Adrenal gland (tissue), 12 donors: ENCODE data around the gene TAS2R10. TPM values are rescaled to one million over a fixed set of nuclear protein-coding genes. Genes with fewer than 3 reads are reported as not detected.

Experiments used
- DNase-seq, 7 donors: peaks; one replicate each; pipeline ENCODE4 v3.0.0-alpha.2; 2019 to 2020
- H3K27ac ChIP-seq, 5 donors: fragments of 200-600 bp; sonication (generic) in 4 of 5; 1 replicate in 3 of 5; 2 replicates in 2 of 5; pipeline versions ENCODE4 v1.5.1 to v1.8.0; 2016 to 2020; ENCODE audit warnings: mild to moderate bottlenecking in 1 of 5
- H3K27me3 ChIP-seq: fragments of 200-600 bp; 2 replicates; pipeline ENCODE4 v1.8.0; 2021
- H3K36me3 ChIP-seq, 2 donors: fragments of 200-600 bp; replicated peaks in 1 of 2; 1 replicate in 1 of 2; 2 replicates in 1 of 2; pipeline versions ENCODE4 v1.5.1 to v1.8.0; 2018 to 2022
- H3K4me1 ChIP-seq, 2 donors: fragments of 200-600 bp; replicated peaks in 1 of 2; 1 replicate in 1 of 2; 2 replicates in 1 of 2; pipeline versions ENCODE4 v1.5.1 to v1.8.0; 2018 to 2021
- H3K4me3 ChIP-seq, 4 donors: fragments of 200-600 bp; sonication (generic) in 3 of 4; one replicate each; pipeline ENCODE4 v1.5.1; 2016 to 2018
- H3K9me3 ChIP-seq, 3 donors: fragments of 200-600 bp; sonication (generic) in 1 of 3; replicated peaks in 1 of 3; 1 replicate in 2 of 3; 2 replicates in 1 of 3; pipeline versions ENCODE4 v1.5.1 to v1.8.0; 2016 to 2021
- POLR2A ChIP-seq, 2 donors: fragments of 450-650 bp; IDR thresholded peaks; one replicate each; pipeline ENCODE4 v1.6.1; 2017; ENCODE audit warnings: antibody characterized with exemption in 2 of 2, mild to moderate bottlenecking in 2 of 2, moderate library complexity in 1 of 2
- WGBS, 4 donors: extraction: QIAGEN DNeasy Blood & Tissue Kit in 2 of 4; methylation state at CpG; one replicate each; pipeline versions ENCODE4 v1.1.5 to v1.1.7; 2013 to 2017; 5-methylcytosine and 5-hydroxymethylcytosine counted together
- intact Hi-C, 2 donors: fragments of 100-400 bp; cut with DNase I; formaldehyde crosslinking; loops; one replicate each; pipeline versions ENCODE4 v1.14.1 to v1.15.0; 2022 to 2023
- polyA plus RNA-seq, 3 donors: library from polyadenylated mRNA; stranded (reverse); fragments of 200-250 nt in 2 of 3; fragments of 350-450 nt in 1 of 3; fragmentation: Illumina TruSeq in 1 of 3; extraction: RNeasy Lipid Tissue Mini Kit (QIAGEN cat#74804) in 1 of 3; gene quantifications; one replicate each; pipeline ENCODE4 v1.2.3, GENCODE V29; 2013 to 2014
- total RNA-seq, 9 donors: library from RNA; depleted of rRNA in 4 of 9; stranded (reverse); fragments of >200 nt in 4 of 9; fragments of 120-200 nt in 1 of 9; fragmentation: NEBNext Ultra II Directional in 1 of 9; extraction: Animal tissue kit (Norgen Biotek cat#: 25700) in 1 of 9; gene quantifications; one replicate each; pipeline versions ENCODE4 v1.1.0 to v1.2.4, GENCODE V29; 2013 to 2023
- TF ChIP-seq, protein P1 (sequence below), 6 experiments: fragments of 450-650 bp in 4 of 6; fragments of 200-600 bp in 2 of 6; sonication (generic) in 1 of 6; IDR thresholded peaks; 1 replicate in 5 of 6; 2 replicates in 1 of 6; pipeline versions ENCODE4 v1.5.1 to v1.8.0; 2016 to 2021; ENCODE audit warnings: antibody characterized with exemption in 6 of 6, mild to moderate bottlenecking in 2 of 6, moderate library complexity in 1 of 6
- donor health status: healthy with polysubstance abuse.
- donor health status: Bipolar disorder and iron deficiency.
- donor health status: DM: yes; HTN: yes; CAD: no.
- donor health status: DM: no; HTN: no; CAD: no.
- donor health status: DM: no; HTN: no; CAD: no.
- donor health status: DM: yes; HTN: yes; CAD: no.

Gene TAS2R10
- total and polyA plus RNA-seq, 12 donors: 0.40 to 6.6 (median 0.80) TPM

DNA sequence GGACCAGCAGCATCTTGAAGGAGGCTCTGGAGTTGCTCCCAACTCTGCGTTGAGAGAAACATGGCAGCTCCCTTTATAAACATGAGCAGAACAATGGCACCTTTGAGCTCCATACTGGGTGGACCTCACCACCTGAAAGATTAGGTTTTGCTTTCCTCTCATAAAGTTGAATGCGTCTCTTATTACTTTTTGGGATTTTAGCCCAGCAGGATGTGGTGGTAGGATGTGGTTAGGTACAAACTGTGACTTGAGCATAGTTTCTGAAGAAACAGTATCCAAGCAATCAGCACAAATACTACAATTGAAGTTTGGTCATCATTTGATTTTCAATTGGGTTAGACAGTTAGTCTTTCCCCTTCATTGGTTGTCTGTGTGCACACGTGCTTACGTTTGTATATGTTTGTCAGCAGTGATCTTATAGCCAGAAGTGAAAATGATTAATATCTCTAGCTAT is 23.3 kb upstream of the TAS2R10 start, which contains the start of gene PRR4:
PRR4 (minus strand) TSS at position 51 of the 454 bp plus-strand sequence; CDS start at position 13, 38 bp downstream.
- no peaks in the 10 kb centered on the region for H3K27me3 ChIP-seq
- no peaks in the 10 kb centered on the region for H3K9me3 ChIP-seq
- 90 to 93% (median 91%) methylated on average over 4 of the region's 4 CpGs for WGBS, 4 donors
- no peak within 1 kb of the TSS for H3K27ac ChIP-seq
- DNase-seq: no peak
- H3K36me3 ChIP-seq: no peaks in the 10 kb centered on the region
- no peak for TF ChIP-seq POLR2A (IDR thresholded peaks at IDR 0.05)
- TF ChIP-seq, protein P1, sequence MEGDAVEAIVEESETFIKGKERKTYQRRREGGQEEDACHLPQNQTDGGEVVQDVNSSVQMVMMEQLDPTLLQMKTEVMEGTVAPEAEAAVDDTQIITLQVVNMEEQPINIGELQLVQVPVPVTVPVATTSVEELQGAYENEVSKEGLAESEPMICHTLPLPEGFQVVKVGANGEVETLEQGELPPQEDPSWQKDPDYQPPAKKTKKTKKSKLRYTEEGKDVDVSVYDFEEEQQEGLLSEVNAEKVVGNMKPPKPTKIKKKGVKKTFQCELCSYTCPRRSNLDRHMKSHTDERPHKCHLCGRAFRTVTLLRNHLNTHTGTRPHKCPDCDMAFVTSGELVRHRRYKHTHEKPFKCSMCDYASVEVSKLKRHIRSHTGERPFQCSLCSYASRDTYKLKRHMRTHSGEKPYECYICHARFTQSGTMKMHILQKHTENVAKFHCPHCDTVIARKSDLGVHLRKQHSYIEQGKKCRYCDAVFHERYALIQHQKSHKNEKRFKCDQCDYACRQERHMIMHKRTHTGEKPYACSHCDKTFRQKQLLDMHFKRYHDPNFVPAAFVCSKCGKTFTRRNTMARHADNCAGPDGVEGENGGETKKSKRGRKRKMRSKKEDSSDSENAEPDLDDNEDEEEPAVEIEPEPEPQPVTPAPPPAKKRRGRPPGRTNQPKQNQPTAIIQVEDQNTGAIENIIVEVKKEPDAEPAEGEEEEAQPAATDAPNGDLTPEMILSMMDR (IDR thresholded peaks at IDR 0.05): no peak
- H3K4me3 ChIP-seq: no peak within 1 kb of the TSS
- H3K4me1 ChIP-seq: no peaks in the 10 kb centered on the region
- intact Hi-C loops: no loop called here

DNA sequence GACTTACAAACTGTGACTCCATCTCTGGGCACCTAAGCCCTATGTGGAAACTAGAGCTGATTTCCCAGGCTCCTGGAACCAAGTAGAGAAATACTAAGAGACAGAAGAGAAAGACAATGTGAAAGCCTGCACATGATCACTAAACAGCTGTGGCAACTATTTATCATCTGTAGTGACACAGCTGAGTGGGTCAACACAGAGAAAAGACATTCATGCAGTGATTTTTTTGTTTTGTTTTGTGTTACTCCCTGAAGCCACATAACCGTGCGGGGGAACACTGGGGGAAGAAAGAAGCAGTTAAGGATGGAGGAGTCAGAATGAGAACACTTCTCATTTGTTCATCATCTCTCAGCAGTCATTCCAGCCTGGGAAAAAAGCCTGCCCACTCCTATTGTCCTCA is 21.6 kb upstream of the TAS2R10 start:
- intact Hi-C loops: no loop called here
- TF ChIP-seq POLR2A (IDR thresholded peaks at IDR 0.05): no peak
- H3K27ac ChIP-seq: no peak overlapping the region
- no peak overlapping the region for H3K4me3 ChIP-seq
- DNase-seq: no peak
- no peaks in the 10 kb centered on the region for H3K4me1 ChIP-seq
- no peaks in the 10 kb centered on the region for H3K27me3 ChIP-seq
- H3K36me3 ChIP-seq: no peaks in the 10 kb centered on the region
- WGBS, 4 donors: 18 to 37% (median 29%) methylated on average over 2 of the region's 2 CpGs
- no peaks in the 10 kb centered on the region for H3K9me3 ChIP-seq

DNA sequence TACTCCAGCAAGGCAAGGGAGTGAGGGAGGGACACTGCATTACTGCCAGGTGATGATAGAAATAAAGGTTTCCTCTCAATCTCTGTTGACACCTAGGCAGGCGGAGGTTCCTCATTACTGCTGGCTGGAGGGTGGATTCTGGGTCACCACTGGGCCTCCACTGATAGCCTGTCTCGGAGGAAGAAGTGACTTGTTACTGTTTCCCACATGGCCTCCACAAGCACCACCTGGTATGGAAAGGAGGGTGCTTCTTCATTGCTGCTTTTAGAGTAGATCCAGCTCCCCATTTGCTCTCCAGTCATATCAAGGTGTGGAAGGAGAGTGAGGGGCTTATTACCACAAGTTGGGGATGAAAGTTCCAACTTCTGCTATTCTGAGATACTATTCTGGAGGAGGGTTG is 16.7 kb upstream of the TAS2R10 start:
- intact Hi-C loops: no loop called here
- TF ChIP-seq, protein P1 (IDR thresholded peaks at IDR 0.05): no peak
- no peak for TF ChIP-seq POLR2A (IDR thresholded peaks at IDR 0.05)
- Histone ChIP-seq H3K4me1 (no peaks in the 10 kb centered on the region), H3K36me3 (no peaks in the 10 kb centered on the region), H3K4me3 (no peak overlapping the region), H3K9me3 (no peaks in the 10 kb centered on the region), H3K27me3 (no peaks in the 10 kb centered on the region), H3K27ac (no peak overlapping the region)
- no peak for DNase-seq
- 94 to 100% (median 97%) methylated on average over 2 of the region's 2 CpGs for WGBS, 4 donors

DNA sequence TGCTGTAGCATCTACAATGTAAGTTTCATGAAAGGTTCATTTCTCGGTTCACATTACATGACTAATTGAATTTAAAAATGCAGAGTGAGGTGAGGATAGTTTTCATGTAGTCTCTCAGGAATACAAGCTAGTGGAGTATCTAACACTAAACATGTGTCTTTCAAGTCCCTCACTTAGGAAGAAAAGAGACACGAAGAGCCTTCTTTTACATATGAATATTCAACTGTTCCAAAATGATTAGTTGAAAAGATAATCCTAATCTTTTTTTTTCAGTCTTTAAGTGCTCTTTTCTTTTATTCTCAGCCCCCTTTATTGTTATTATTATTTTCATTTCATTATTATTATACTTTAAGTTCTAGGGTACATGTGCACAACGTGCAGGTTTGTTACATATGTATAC is 12.3 kb upstream of the TAS2R10 start:
- intact Hi-C loops: no loop called here
- Histone ChIP-seq H3K27me3 (no peaks in the 10 kb centered on the region), H3K36me3 (no peaks in the 10 kb centered on the region), H3K4me3 (no peak overlapping the region), H3K27ac (no peak overlapping the region), H3K4me1 (no peaks in the 10 kb centered on the region), H3K9me3 (no peaks in the 10 kb centered on the region)
- no peak for DNase-seq
- WGBS, 4 donors: 90 to 93% (median 91%) methylated on average over 3 of the region's 3 CpGs
- TF ChIP-seq, protein P1 (IDR thresholded peaks at IDR 0.05): no peak
- TF ChIP-seq POLR2A (IDR thresholded peaks at IDR 0.05): no peak

DNA sequence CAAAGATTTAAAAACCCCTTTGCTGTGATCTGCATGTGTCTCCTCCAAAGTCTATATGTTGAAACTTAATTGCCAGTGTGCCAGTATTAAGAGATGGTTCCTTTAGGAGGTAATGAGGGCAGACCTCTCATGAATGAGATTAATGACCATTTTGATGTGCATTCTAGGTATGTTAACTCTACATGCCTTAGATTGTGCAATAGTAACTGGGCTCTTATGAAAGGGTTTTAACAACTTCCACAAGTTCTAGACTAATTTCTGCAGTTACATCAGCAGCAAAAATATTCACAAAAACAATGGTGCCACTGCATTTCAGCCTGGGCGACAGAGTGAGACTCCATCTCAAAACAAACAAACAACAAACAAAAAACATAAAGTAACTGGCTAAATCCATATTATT is 3.8 kb upstream of the TAS2R10 start:
- TF ChIP-seq POLR2A (IDR thresholded peaks at IDR 0.05): no peak
- TF ChIP-seq, protein P1 (IDR thresholded peaks at IDR 0.05): no peak
- DNase-seq: no peak
- WGBS, 4 donors: 84 to 100% (median 97%) methylated on average over 1 of the region's 1 CpG
- no peaks in the 10 kb centered on the region for H3K4me1 ChIP-seq
- no peaks in the 10 kb centered on the region for H3K36me3 ChIP-seq
- H3K27me3 ChIP-seq: no peaks in the 10 kb centered on the region
- H3K9me3 ChIP-seq: no peaks in the 10 kb centered on the region
- no peak overlapping the region for H3K27ac ChIP-seq
- no peak overlapping the region for H3K4me3 ChIP-seq
- intact Hi-C loops: no loop called here
